NCI-H1092 (cell line): ENCODE results near the gene PRKN.

Source experiments
- DNase-seq: peaks from one replicate; lab custom pipeline; 2025; lab: John Stamatoyannopoulos, UW

Gene PRKN

DNA sequence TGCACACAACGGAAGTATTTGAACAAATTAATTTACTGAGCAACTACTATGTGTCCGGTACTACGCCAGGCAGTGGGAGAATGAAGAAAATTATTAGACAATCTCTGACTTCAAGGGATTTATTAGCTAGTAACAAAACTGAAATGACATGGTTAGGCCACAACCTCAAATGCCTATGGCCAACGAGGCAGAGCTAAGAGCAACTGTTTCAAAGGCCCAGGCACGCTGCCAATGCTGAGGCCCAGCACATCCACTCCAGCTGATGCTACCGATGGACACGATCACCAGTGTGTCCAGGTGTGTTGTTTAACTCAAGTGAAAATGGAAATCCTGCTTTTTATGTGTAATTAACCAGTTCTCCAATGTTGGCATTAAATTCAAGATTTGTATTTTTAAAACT lies 420.9 kb downstream of the PRKN start:
- DNase-seq = no peak

DNA sequence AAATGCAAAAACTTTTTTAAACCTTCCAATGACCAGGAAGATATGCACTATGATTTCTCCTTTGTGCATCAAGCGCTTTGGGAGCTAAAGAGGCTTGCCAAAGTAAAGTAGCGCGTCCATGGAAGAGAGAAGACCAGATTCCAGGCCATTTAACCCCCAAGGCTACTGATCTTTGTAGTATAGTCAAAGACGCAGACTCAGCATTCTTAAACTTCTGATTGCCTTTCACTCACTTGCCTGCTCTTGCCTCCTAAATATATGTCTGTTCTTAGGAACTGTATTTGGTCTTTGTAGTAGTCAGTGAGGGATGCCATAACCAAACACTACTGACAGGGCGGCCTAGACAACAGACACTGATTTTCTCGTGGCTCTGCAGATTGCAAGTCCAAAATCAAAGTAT lies 426.4 kb downstream of the PRKN start:
- no peak for DNase-seq

DNA sequence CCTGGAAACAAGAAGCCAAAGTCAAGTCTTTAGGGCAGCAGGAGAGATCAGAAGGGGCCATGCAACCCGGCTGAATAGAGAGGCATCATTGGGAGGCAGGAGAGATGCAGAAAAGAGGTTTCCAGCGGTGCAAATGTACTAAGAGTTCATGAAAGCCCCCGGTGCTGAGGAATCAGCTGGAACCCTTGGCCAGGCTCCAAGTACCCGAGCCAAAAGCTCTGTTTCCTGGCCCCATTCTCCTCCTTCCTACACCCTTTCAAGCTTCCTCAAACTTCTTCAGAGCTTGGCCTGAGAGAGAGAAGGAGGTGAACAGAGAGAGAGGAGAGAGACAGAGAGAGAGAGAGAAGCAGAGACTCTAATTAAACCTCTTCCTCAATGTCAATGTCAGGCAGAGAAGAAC lies 433.5 kb downstream of the PRKN start:
- no peak for DNase-seq

DNA sequence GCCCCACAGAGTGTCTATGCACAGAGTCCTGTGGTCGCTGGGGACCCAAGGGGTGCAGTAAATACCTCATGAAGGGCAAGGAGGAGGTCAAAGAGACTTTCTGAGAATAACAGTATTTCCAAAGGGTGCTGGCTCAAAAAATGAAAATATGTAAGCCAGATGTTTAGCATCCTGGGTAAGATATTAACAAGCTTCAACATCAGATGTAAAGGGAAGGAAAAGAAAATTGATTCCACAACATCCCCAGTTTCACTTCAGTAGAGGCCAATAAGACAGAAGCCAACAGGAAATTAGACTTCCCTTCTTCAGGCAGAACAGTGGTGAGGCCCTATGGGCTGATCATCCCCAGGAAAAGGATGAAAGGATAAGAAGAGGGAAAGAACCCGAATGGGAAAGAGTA lies 434.7 kb downstream of the PRKN start:
- DNase-seq = no peak

- no peak for DNase-seq
Measured at GRCh38 chr6:162290846-162291465, 436.6 kb downstream of the PRKN start.

DNA sequence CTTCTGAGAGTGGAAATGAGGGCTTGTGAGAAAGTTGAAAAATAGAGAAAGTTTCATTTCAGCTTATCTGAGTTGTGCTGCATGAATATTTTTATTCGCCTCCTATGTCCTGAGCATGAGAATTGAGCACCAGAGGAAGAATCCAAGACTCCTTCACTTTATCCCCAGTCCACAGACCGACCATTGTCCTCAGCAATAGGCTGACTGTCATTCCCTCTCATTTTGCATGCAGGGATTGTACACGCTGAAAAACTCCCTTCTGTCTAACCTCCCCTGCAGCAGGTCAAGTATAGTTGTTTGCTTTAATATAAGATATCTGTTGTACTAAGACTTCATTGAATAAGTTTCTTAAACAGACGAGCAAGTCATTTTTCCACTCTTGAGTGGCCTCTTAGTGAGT lies 437.6 kb downstream of the PRKN start:
- DNase-seq = no peak

DNA sequence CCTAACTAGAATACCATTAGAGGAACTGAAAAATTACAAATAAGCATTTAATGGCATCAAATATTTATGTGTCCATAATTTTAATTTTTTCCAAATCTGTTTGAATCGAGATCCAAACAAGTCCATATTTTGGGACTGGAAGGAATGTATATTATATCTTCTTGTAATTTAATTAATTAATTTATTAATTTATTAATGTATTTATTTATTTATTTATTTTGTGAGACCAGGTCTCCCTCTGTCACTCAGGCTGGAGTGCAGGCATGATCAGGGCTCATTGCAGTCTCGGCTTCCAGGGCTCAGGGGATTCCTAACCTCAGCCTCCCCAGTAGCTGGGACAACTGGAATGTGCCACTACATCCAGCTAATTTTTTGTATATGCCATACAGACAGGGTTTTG lies 453.6 kb downstream of the PRKN start:
- no peak for DNase-seq

GRCh38 chr6:162271922-162272321 lies 455.6 kb downstream of the PRKN start:
- no peak for DNase-seq

- DNase-seq = no peak
Measured at GRCh38 chr6:162270966-162271365, 456.6 kb downstream of the PRKN start.

DNA sequence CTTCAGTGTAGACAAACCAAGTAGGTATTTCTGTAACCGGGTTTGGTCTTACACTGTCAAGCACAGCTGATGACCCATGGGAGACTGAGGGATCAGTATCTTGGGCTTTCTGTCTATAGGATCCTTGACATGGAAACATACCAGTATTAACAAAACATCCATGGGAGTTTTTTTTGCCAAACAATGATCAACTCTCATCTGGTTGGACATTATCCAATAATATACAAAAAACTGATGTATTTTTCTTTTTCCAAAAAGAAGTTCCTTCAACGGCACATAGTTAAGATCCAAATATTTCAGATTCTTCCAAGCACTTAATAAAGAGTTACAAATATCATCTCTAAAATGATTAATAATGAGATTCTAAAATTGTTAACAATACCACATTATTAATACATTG lies 459.9 kb downstream of the PRKN start:
- no peak for DNase-seq

GRCh38 chr6:162267126-162267525 lies 460.4 kb downstream of the PRKN start:
- DNase-seq = no peak

- no peak for DNase-seq
Measured at GRCh38 chr6:162264581-162264980, 463.0 kb downstream of the PRKN start.

GRCh38 chr6:162262466-162263196 lies 464.9 kb downstream of the PRKN start:
- DNase-seq = no peak

- no peak for DNase-seq
Measured at GRCh38 chr6:162261598-162261997, 466.0 kb downstream of the PRKN start.

- no peak for DNase-seq
Measured at GRCh38 chr6:162260027-162260426, 467.5 kb downstream of the PRKN start.

GRCh38 chr6:162258647-162259046 lies 468.9 kb downstream of the PRKN start:
- DNase-seq = no peak

GRCh38 chr6:162256361-162256760 lies 471.2 kb downstream of the PRKN start:
- DNase-seq = no peak

DNA sequence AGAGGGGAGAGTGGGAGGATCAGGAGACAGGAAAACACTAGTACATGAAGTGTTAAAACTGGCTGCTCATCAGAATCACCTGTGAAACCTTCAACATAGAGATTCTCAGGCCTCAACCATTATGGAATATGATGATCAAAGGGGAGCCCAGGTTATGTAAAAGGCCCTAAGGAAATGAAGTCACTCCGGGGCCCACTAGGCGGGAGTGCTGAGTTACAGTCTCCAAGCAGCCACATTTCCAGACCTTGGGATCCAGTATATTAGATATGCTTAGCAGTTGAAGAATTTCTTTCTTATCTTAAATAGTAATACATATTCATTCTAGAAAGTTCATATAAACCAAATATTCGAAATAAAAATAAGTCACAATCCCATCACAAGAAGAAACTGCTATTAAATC lies 476.3 kb downstream of the PRKN start:
- no peak for DNase-seq

DNA sequence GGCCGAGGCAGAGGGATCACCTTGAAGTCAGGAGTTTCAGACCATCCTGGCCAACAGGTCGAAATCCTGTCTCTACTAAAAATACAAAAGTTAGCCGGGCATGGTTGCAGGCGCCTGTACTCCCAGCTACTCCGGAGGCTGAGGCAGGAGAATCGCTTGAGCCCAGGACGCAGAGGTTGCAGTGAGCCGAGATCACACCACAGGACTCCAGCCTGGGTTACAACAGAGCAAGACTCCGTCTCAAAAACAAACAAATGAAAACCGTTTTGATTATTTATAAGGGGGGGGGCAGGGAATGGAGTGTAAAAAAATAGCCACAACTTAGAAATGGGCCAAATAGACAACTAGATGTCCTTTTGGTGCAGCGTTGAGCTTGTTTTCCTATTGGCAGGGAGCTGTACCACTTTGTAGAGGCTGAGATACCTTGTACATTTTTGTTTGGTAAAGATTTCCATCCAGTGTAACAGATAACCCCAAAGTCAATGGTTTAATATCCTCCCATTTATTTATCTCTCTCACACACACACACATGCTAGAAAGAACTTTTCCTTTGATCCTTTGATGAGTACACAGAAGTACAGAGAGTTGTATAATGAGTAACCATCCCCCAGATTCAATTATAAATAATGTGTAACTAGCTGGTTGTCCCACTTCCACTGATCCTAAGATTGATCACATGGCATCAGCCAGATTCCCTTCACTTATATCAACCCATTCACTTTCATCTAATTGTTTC lies 477.5 kb downstream of the PRKN start:
- DNase-seq = no peak

GRCh38 chr6:162245830-162246420 lies 481.6 kb downstream of the PRKN start:
- no peak for DNase-seq

- DNase-seq = no peak
Measured at GRCh38 chr6:162244031-162244430, 483.5 kb downstream of the PRKN start.

- DNase-seq = no peak
Measured at GRCh38 chr6:162242915-162243314, 484.7 kb downstream of the PRKN start.

GRCh38 chr6:162239330-162239729 lies 488.2 kb downstream of the PRKN start:
- DNase-seq = no peak
